Measurements from ENCODE around the gene FRS3. TPM values are rescaled to one million over a fixed set of nuclear protein-coding genes. Genes with fewer than 3 reads are reported as not detected.

The FRS3 gene
- total and polyA plus RNA-seq, 2 of the 13 experiments (the other 11 are each of a cell fraction or from before 2014, with no cell fraction given) = 3.0 to 7.4 TPM

- TF ChIP-seq ZNF276 (CRISPR knock-in tag; IDR thresholded peaks at IDR 0.05; ENCODE audit: low read depth) (peak; percentile 77; the same call in 1 of the 2 replicates), KDM3A (CRISPR knock-in tag; IDR thresholded peaks at IDR 0.05; ENCODE audit: low read depth) (no peak), NR2F1 (CRISPR knock-in tag; IDR thresholded peaks at IDR 0.05) (no peak), ZNF629 (CRISPR knock-in tag; conservative IDR thresholded peaks at IDR 0.05) (0 out of 2 replicates have a peak, but pooled peaks have one; percentile 15), ZNF296 (CRISPR knock-in tag; conservative IDR thresholded peaks at IDR 0.05) (no peak), TRAFD1 (CRISPR knock-in tag; IDR thresholded peaks at IDR 0.05; ENCODE audit: borderline replicate concordance) (no peak), ZNF343 (CRISPR knock-in tag; IDR thresholded peaks at IDR 0.05) (peak; percentile 51; the same call in 1 of the 2 replicates), ZNF710 (CRISPR knock-in tag; IDR thresholded peaks at IDR 0.05; ENCODE audit: borderline replicate concordance) (no peak), KLF11 (CRISPR knock-in tag; IDR thresholded peaks at IDR 0.05) (no peak), CENPBD1 (CRISPR knock-in tag; IDR thresholded peaks at IDR 0.05; ENCODE audit: borderline replicate concordance, low read depth) (no peak), JDP2 (CRISPR knock-in tag; IDR thresholded peaks at IDR 0.05; ENCODE audit: borderline replicate concordance) (no peak), ZFP82 (CRISPR knock-in tag; IDR thresholded peaks at IDR 0.05; ENCODE audit: borderline replicate concordance) (no peak), RBM22 (optimal IDR thresholded peaks at IDR 0.05; ENCODE audit: low read length) (peak; percentile 17), AGO1 (IDR thresholded peaks at IDR 0.05; ENCODE audit: low read depth, low read length, poor library complexity, severe bottlenecking) (no peak), ZC3H4 (CRISPR knock-in tag; IDR thresholded peaks at IDR 0.05; ENCODE audit: borderline replicate concordance) (no peak), ZNF816 (CRISPR knock-in tag; IDR thresholded peaks at IDR 0.05; ENCODE audit: borderline replicate concordance) (no peak), KLF9 (CRISPR knock-in tag; IDR thresholded peaks at IDR 0.05; ENCODE audit: low read depth) (no peak), ZBTB34 (CRISPR knock-in tag; IDR thresholded peaks at IDR 0.05) (no peak), ZNF383 (CRISPR knock-in tag; IDR thresholded peaks at IDR 0.05; ENCODE audit: borderline replicate concordance) (0 out of 2 replicates have a peak, but pooled peaks have one; percentile 49)
Measured at GRCh38 chr6:41724586-41725501, 54.9 kb downstream of the FRS3 start (continued).
